GM23338 (cell line): Measurements from ENCODE around the gene CHGA. TPM values are rescaled to one million over a fixed set of nuclear protein-coding genes. Genes with fewer than 3 reads are reported as not detected.

Source experiments
- ATAC-seq: fragments of 200-7000 bp; cut with Tn5 transposase; 3 replicates; pipeline ENCODE4 v1.9.1; 2020
- DNase-seq: peaks from one replicate; pipeline ENCODE4 v3.0.0-alpha.2; 2015; ENCODE audit warnings: low spot score
- H2AFZ ChIP-seq: fragments of 200-600 bp; sonication (generic); 2 replicates; pipeline ENCODE4 v1.8.0; 2016; ENCODE audit warnings: antibody characterized with exemption, mild to moderate bottlenecking, moderate library complexity
- H3F3A ChIP-seq: fragments of 200-600 bp; sonication (generic); replicated peaks from 2 replicates; pipeline ENCODE4 v1.8.0; 2017; ENCODE audit warnings: antibody characterized with exemption, mixed run types, low read depth
- H3K27ac ChIP-seq: fragments of 200-600 bp; sonication (generic); 2 replicates; pipeline ENCODE4 v1.6.1; 2016; ENCODE audit warnings: low read depth
- H3K27me3 ChIP-seq: fragments of 200-600 bp; sonication (generic); 2 replicates; pipeline ENCODE4 v1.8.0; 2016; ENCODE audit warnings: mild to moderate bottlenecking, mixed run types, moderate library complexity; ENCODE audit not compliant: insufficient read depth
- H3K36me3 ChIP-seq: fragments of 200-600 bp; sonication (generic); 2 replicates; pipeline ENCODE4 v1.8.0; 2016; ENCODE audit warnings: mild to moderate bottlenecking; ENCODE audit not compliant: insufficient read depth
- H3K4me1 ChIP-seq: fragments of 200-600 bp; sonication (generic); 2 replicates; pipeline ENCODE4 v1.8.0; 2016; ENCODE audit warnings: mild to moderate bottlenecking, moderate library complexity; ENCODE audit not compliant: insufficient read depth
- H3K4me2 ChIP-seq: fragments of 200-600 bp; sonication (generic); 2 replicates; pipeline ENCODE4 v1.7.1; 2017; ENCODE audit warnings: mixed run types
- H3K4me3 ChIP-seq: fragments of 200-600 bp; sonication (generic); 2 replicates; pipeline ENCODE4 v1.6.1; 2016; ENCODE audit warnings: mixed run types
- H3K79me2 ChIP-seq: fragments of 200-600 bp; sonication (generic); replicated peaks from 2 replicates; pipeline ENCODE4 v1.8.0; 2017; ENCODE audit warnings: mild to moderate bottlenecking; ENCODE audit not compliant: insufficient read depth
- H3K9me2 ChIP-seq: fragments of 200-600 bp; sonication (generic); 2 replicates; pipeline ENCODE4 v1.8.0; 2017; ENCODE audit not compliant: insufficient read depth
- H4K20me1 ChIP-seq: fragments of 200-600 bp; sonication (generic); replicated peaks from 2 replicates; pipeline ENCODE4 v1.8.0; 2017; ENCODE audit warnings: mild to moderate bottlenecking; ENCODE audit not compliant: insufficient read depth
- H3K27ac Mint-ChIP-seq: 2 replicates; pipeline ENCODE4 v1.8.0; 2020; ENCODE audit warnings: inconsistent platforms, mild to moderate bottlenecking, moderate library complexity, mixed read lengths
- H3K27me3 Mint-ChIP-seq: 3 replicates; pipeline ENCODE4 v1.8.0; 2022; ENCODE audit warnings: low read depth, mild to moderate bottlenecking, moderate library complexity, mixed read lengths, inconsistent platforms; ENCODE audit not compliant: insufficient read depth, poor library complexity
- H3K36me3 Mint-ChIP-seq: 3 replicates; pipeline ENCODE4 v1.8.0; 2021; ENCODE audit warnings: low read depth, mild to moderate bottlenecking, inconsistent platforms, moderate library complexity, mixed read lengths
- H3K4me1 Mint-ChIP-seq: 3 replicates; pipeline ENCODE4 v1.8.0; 2020; ENCODE audit warnings: mild to moderate bottlenecking, inconsistent platforms, mixed read lengths
- H3K4me3 Mint-ChIP-seq: 3 replicates; pipeline ENCODE4 v1.8.0; 2021; ENCODE audit warnings: moderate library complexity, mild to moderate bottlenecking, inconsistent platforms, mixed read lengths
- H3K9me3 Mint-ChIP-seq: 3 replicates; pipeline ENCODE4 v1.8.0; 2020; ENCODE audit warnings: moderate library complexity, mild to moderate bottlenecking, inconsistent platforms, mixed read lengths
- EZH2phosphoT487 ChIP-seq: fragments of 200-600 bp; sonication (generic); IDR thresholded peaks from one replicate; pipeline ENCODE4 v1.8.1; 2018; ENCODE audit warnings: antibody characterized with exemption; ENCODE audit not compliant: unreplicated experiment
- JUNB ChIP-seq: IDR thresholded peaks from one replicate; pipeline ENCODE4 v1.6.1; 2016; ENCODE audit warnings: antibody characterized with exemption; ENCODE audit not compliant: unreplicated experiment
- NANOG ChIP-seq: IDR thresholded peaks from 2 replicates; pipeline ENCODE4 v1.6.1; 2016; ENCODE audit warnings: antibody characterized with exemption, borderline replicate concordance
- POLR2AphosphoS5 ChIP-seq: IDR thresholded peaks from 2 replicates; pipeline ENCODE4 v1.6.1; 2016; ENCODE audit warnings: antibody characterized with exemption, low read depth
- ZNF114 ChIP-seq: fragments of 250-450 bp; sonication (Bioruptor Pico); IDR thresholded peaks from 2 replicates; pipeline ENCODE4 v1.5.0; 2020; ENCODE audit warnings: mild to moderate bottlenecking, moderate library complexity
- ZNF331 ChIP-seq: fragments of 250-450 bp; sonication (Bioruptor Pico); IDR thresholded peaks from 2 replicates; pipeline ENCODE4 v1.5.0; 2020; ENCODE audit warnings: low read depth, mild to moderate bottlenecking, moderate library complexity
- ZNF462 ChIP-seq: fragments of 250-450 bp; sonication (Bioruptor Pico); IDR thresholded peaks from 2 replicates; pipeline ENCODE4 v1.5.0; 2020; ENCODE audit warnings: mild to moderate bottlenecking, moderate library complexity
- polyA plus RNA-seq: library from polyadenylated mRNA; unstranded; fragments of >200 nt; fragmentation: Nextera tagmentation; extraction: Ambion mirVana; gene quantifications from 2 replicates; pipeline ENCODE4 v1.2.1, GENCODE V29; 2016
- total RNA-seq: library from RNA; depleted of rRNA; stranded (reverse); fragments of >200 nt; shearing (Covaris generic); gene quantifications from 2 replicates; pipeline ENCODE4 v1.2.3, GENCODE V29; 2014
- TF ChIP-seq, protein P1 (sequence below): IDR thresholded peaks from one replicate; pipeline ENCODE4 v1.6.1; 2018; ENCODE audit warnings: antibody characterized with exemption; ENCODE audit not compliant: unreplicated experiment
- TF ChIP-seq, protein P2 (sequence below), 2 experiments: fragments of 200-600 bp in 1 of 2; sonication (generic) in 1 of 2; conservative IDR thresholded peaks; 2 replicates each; pipeline versions ENCODE4 v1.5.1 to v1.6.1; 2016 to 2017; ENCODE audit warnings: antibody characterized with exemption in 2 of 2, low read depth in 2 of 2, mild to moderate bottlenecking in 2 of 2, moderate library complexity in 1 of 2

The CHGA gene
- total and polyA plus RNA-seq, 2 experiments from 2014 or later: 13.9 to 19.6 TPM

GRCh38 chr14:92887157-92887556, 35.8 kb upstream of the CHGA start:
- H3K27ac Mint-ChIP-seq: no peak overlapping the region
- no peak overlapping the region for H3K27ac ChIP-seq
- no peaks in the 10 kb centered on the region for H3K27me3 ChIP-seq
- ATAC-seq (no peak), DNase-seq (no peak)
- no peaks in the 10 kb centered on the region for H4K20me1 ChIP-seq
- no peak overlapping the region for H3K4me2 ChIP-seq
- H3K9me2 ChIP-seq: peaks cover 14% of the 10 kb centered on the region
- H3K4me1 Mint-ChIP-seq: no peaks in the 10 kb centered on the region
- H3K9me3 Mint-ChIP-seq: peaks cover under 1% of the 10 kb centered on the region; the same call in 1 of the 3 replicates
- no peaks in the 10 kb centered on the region for H3F3A ChIP-seq
- no peaks in the 10 kb centered on the region for H3K4me1 ChIP-seq
- H3K27me3 Mint-ChIP-seq: peaks cover 3% of the 10 kb centered on the region
- no peak overlapping the region for H3K4me3 ChIP-seq
- H2AFZ ChIP-seq: no peak overlapping the region
- H3K36me3 ChIP-seq: no peaks in the 10 kb centered on the region
- no peaks in the 10 kb centered on the region for H3K79me2 ChIP-seq
- no peak overlapping the region for H3K4me3 Mint-ChIP-seq
- TF ChIP-seq ZNF331: no peak
- no peak for TF ChIP-seq JUNB
- TF ChIP-seq, protein P1, sequence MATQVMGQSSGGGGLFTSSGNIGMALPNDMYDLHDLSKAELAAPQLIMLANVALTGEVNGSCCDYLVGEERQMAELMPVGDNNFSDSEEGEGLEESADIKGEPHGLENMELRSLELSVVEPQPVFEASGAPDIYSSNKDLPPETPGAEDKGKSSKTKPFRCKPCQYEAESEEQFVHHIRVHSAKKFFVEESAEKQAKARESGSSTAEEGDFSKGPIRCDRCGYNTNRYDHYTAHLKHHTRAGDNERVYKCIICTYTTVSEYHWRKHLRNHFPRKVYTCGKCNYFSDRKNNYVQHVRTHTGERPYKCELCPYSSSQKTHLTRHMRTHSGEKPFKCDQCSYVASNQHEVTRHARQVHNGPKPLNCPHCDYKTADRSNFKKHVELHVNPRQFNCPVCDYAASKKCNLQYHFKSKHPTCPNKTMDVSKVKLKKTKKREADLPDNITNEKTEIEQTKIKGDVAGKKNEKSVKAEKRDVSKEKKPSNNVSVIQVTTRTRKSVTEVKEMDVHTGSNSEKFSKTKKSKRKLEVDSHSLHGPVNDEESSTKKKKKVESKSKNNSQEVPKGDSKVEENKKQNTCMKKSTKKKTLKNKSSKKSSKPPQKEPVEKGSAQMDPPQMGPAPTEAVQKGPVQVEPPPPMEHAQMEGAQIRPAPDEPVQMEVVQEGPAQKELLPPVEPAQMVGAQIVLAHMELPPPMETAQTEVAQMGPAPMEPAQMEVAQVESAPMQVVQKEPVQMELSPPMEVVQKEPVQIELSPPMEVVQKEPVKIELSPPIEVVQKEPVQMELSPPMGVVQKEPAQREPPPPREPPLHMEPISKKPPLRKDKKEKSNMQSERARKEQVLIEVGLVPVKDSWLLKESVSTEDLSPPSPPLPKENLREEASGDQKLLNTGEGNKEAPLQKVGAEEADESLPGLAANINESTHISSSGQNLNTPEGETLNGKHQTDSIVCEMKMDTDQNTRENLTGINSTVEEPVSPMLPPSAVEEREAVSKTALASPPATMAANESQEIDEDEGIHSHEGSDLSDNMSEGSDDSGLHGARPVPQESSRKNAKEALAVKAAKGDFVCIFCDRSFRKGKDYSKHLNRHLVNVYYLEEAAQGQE: no peak
- TF ChIP-seq POLR2AphosphoS5: no peak
- no peak for TF ChIP-seq NANOG
- no peak for TF ChIP-seq ZNF114 (CRISPR knock-in tag)
- TF ChIP-seq EZH2phosphoT487: no peak
- no peaks in the 10 kb centered on the region; the same call in 2 of the 3 replicates for H3K36me3 Mint-ChIP-seq

DNA sequence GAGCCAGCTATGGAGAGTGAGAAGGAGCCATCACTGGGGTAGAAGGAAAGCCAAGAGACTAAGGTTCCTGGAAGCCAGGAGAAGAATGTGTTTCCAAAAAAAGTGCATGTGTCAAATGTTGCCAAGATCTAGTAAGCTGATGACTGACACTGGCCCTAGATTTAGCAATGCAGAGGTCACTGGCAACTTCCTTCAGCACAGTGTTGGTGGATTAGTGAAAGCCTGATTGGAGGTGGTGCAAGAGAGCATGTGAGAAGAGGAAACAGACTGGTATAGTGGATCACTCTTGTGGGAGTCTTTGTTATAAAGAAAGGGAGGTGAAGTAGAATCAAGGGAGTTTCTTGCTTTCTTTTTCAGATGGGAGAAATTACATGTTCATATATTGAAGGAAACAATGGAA, 34.1 kb upstream of the CHGA start:
- Histone ChIP-seq H3K4me1 (no peaks in the 10 kb centered on the region), H2AFZ (no peak overlapping the region), H3K4me2 (no peak overlapping the region), H3K27ac (no peak overlapping the region), H4K20me1 (no peaks in the 10 kb centered on the region), H3F3A (no peaks in the 10 kb centered on the region), H3K27me3 (no peaks in the 10 kb centered on the region), H3K4me3 (no peak overlapping the region), H3K79me2 (no peaks in the 10 kb centered on the region), H3K36me3 (no peaks in the 10 kb centered on the region), H3K9me2 (peaks cover 14% of the 10 kb centered on the region)
- Mint-ChIP-seq H3K4me1 (no peaks in the 10 kb centered on the region), H3K27ac (no peak overlapping the region), H3K27me3 (peaks cover 3% of the 10 kb centered on the region), H3K4me3 (no peak overlapping the region), H3K36me3 (no peaks in the 10 kb centered on the region; the same call in 2 of the 3 replicates), H3K9me3 (peaks cover 14% of the 10 kb centered on the region)
- DNase-seq (no peak), ATAC-seq (no peak)
- TF ChIP-seq ZNF114 (CRISPR knock-in tag) (no peak), ZNF462 (CRISPR knock-in tag) (no peak)
- TF ChIP-seq, protein P2, sequence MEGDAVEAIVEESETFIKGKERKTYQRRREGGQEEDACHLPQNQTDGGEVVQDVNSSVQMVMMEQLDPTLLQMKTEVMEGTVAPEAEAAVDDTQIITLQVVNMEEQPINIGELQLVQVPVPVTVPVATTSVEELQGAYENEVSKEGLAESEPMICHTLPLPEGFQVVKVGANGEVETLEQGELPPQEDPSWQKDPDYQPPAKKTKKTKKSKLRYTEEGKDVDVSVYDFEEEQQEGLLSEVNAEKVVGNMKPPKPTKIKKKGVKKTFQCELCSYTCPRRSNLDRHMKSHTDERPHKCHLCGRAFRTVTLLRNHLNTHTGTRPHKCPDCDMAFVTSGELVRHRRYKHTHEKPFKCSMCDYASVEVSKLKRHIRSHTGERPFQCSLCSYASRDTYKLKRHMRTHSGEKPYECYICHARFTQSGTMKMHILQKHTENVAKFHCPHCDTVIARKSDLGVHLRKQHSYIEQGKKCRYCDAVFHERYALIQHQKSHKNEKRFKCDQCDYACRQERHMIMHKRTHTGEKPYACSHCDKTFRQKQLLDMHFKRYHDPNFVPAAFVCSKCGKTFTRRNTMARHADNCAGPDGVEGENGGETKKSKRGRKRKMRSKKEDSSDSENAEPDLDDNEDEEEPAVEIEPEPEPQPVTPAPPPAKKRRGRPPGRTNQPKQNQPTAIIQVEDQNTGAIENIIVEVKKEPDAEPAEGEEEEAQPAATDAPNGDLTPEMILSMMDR (conservative IDR thresholded peaks at IDR 0.05; ENCODE audit: low read depth in 2 of 2): no peak
